ENCODE measurements around the gene SLC25A36.
A peak's percentile ranks its signal among the peaks of the same experiment; 100 is the strongest.

SLC25A36 gene

GRCh38 chr3:140920029-140920428 is 21.6 kb upstream of the SLC25A36 start:
- Histone ChIP-seq H3F3A (ENCODE audit: control insufficient read depth, insufficient read depth) (no peaks in the 10 kb centered on the region), H3K4me2 (ENCODE audit: low read length) (no peak overlapping the region), H3K79me2 (ENCODE audit: control insufficient read depth, low read length) (no peaks in the 10 kb centered on the region), H3K9me2 (replicated peaks; ENCODE audit: control insufficient read depth, low read length) (no peaks in the 10 kb centered on the region), H3K4me3 (ENCODE audit: low read length) (no peak overlapping the region), H3K4me1 (ENCODE audit: control insufficient read depth, low read length) (peaks cover 10% of the 10 kb centered on the region), H4K20me1 (ENCODE audit: control insufficient read depth, insufficient read depth, low read depth, low read length) (no peaks in the 10 kb centered on the region), H3K27ac (ENCODE audit: low read depth, low read length) (no peak overlapping the region), H3K27me3 (ENCODE audit: control insufficient read depth, low read length) (0 out of 2 replicates have a peak, but pooled peaks cover 2% of the 10 kb centered on the region), H3K9me3 (ENCODE audit: control insufficient read depth, insufficient read depth, low read length) (no peaks in the 10 kb centered on the region), H3K36me3 (ENCODE audit: control insufficient read depth, low read length) (no peaks in the 10 kb centered on the region)
- TF ChIP-seq EZH2phosphoT487 (IDR thresholded peaks at IDR 0.05; ENCODE audit: borderline replicate concordance, low read length): no peak

- H3K36me3 ChIP-seq (ENCODE audit: control insufficient read depth, low read length): no peaks in the 10 kb centered on the region
- no peak overlapping the region for H3K4me3 ChIP-seq (ENCODE audit: low read length)
- no peaks in the 10 kb centered on the region for H3K79me2 ChIP-seq (ENCODE audit: control insufficient read depth, low read length)
- H3K27me3 ChIP-seq (ENCODE audit: control insufficient read depth, low read length): no peaks in the 10 kb centered on the region
- TF ChIP-seq CTCF (IDR thresholded peaks at IDR 0.05; ENCODE audit: low read depth, low read length, poor library complexity, severe bottlenecking): peak; percentile 64
- TF ChIP-seq EZH2phosphoT487 (IDR thresholded peaks at IDR 0.05; ENCODE audit: borderline replicate concordance, low read length): no peak
- no peaks in the 10 kb centered on the region for H4K20me1 ChIP-seq (ENCODE audit: control insufficient read depth, insufficient read depth, low read depth, low read length)
- no peaks in the 10 kb centered on the region for H3K9me3 ChIP-seq (ENCODE audit: control insufficient read depth, insufficient read depth, low read length)
- H3F3A ChIP-seq (ENCODE audit: control insufficient read depth, insufficient read depth): no peaks in the 10 kb centered on the region
- no peak overlapping the region for H3K4me2 ChIP-seq (ENCODE audit: low read length)
- no peak overlapping the region for H3K27ac ChIP-seq (ENCODE audit: low read depth, low read length)
- peaks cover 10% of the 10 kb centered on the region for H3K4me1 ChIP-seq (ENCODE audit: control insufficient read depth, low read length)
- no peaks in the 10 kb centered on the region for H3K9me2 ChIP-seq (replicated peaks; ENCODE audit: control insufficient read depth, low read length)
These were observed 19.0 kb upstream of the SLC25A36 start for GRCh38 chr3:140922634-140923033.

GRCh38 chr3:140924097-140924873 is 17.4 kb upstream of the SLC25A36 start:
- H3K79me2 ChIP-seq (ENCODE audit: control insufficient read depth, low read length): no peaks in the 10 kb centered on the region
- no peaks in the 10 kb centered on the region for H3K27me3 ChIP-seq (ENCODE audit: control insufficient read depth, low read length)
- H3K36me3 ChIP-seq (ENCODE audit: control insufficient read depth, low read length): no peaks in the 10 kb centered on the region
- no peaks in the 10 kb centered on the region for H3F3A ChIP-seq (ENCODE audit: control insufficient read depth, insufficient read depth)
- H3K4me2 ChIP-seq (ENCODE audit: low read length): no peak overlapping the region
- H3K9me3 ChIP-seq (ENCODE audit: control insufficient read depth, insufficient read depth, low read length): no peaks in the 10 kb centered on the region
- peaks cover 10% of the 10 kb centered on the region for H3K4me1 ChIP-seq (ENCODE audit: control insufficient read depth, low read length)
- no peak overlapping the region for H3K27ac ChIP-seq (ENCODE audit: low read depth, low read length)
- H3K4me3 ChIP-seq (ENCODE audit: low read length): no peak overlapping the region
- H4K20me1 ChIP-seq (ENCODE audit: control insufficient read depth, insufficient read depth, low read depth, low read length): no peaks in the 10 kb centered on the region
- TF ChIP-seq CTCF (IDR thresholded peaks at IDR 0.05; ENCODE audit: low read depth, low read length, poor library complexity, severe bottlenecking) (no peak), EZH2phosphoT487 (IDR thresholded peaks at IDR 0.05; ENCODE audit: borderline replicate concordance, low read length) (no peak)
- H3K9me2 ChIP-seq (replicated peaks; ENCODE audit: control insufficient read depth, low read length): no peaks in the 10 kb centered on the region

- no peaks in the 10 kb centered on the region for H3K27me3 ChIP-seq (ENCODE audit: control insufficient read depth, low read length)
These were observed 14.2 kb upstream of the SLC25A36 start for GRCh38 chr3:140927279-140928069.

More at GRCh38 chr3:140927279-140928069, 14.2 kb upstream of the SLC25A36 start:
- Histone ChIP-seq H3K27ac (ENCODE audit: low read depth, low read length) (no peak overlapping the region), H3K4me1 (ENCODE audit: control insufficient read depth, low read length) (no peaks in the 10 kb centered on the region; the same call in 1 of the 2 replicates), H3K79me2 (ENCODE audit: control insufficient read depth, low read length) (no peaks in the 10 kb centered on the region), H4K20me1 (ENCODE audit: control insufficient read depth, insufficient read depth, low read depth, low read length) (no peaks in the 10 kb centered on the region), H3K36me3 (ENCODE audit: control insufficient read depth, low read length) (no peaks in the 10 kb centered on the region), H3K9me3 (ENCODE audit: control insufficient read depth, insufficient read depth, low read length) (no peaks in the 10 kb centered on the region), H3F3A (ENCODE audit: control insufficient read depth, insufficient read depth) (no peaks in the 10 kb centered on the region), H3K4me2 (ENCODE audit: low read length) (no peak overlapping the region), H3K4me3 (ENCODE audit: low read length) (no peak overlapping the region), H3K9me2 (replicated peaks; ENCODE audit: control insufficient read depth, low read length) (no peaks in the 10 kb centered on the region)
- TF ChIP-seq CTCF (IDR thresholded peaks at IDR 0.05; ENCODE audit: low read depth, low read length, poor library complexity, severe bottlenecking): no peak
- no peak for TF ChIP-seq EZH2phosphoT487 (IDR thresholded peaks at IDR 0.05; ENCODE audit: borderline replicate concordance, low read length)

Data from DOHH2 (cell line).